A673 (cell line): ENCODE data around the gene CCL3.

ENCODE experiments used
- CTCF ChIP-seq: fragments of 300-800, 200-600 bp; sonication (generic); conservative IDR thresholded peaks from 2 replicates; pipeline ENCODE4 v1.5.1; 2017; ENCODE audit warnings: low read depth, mild to moderate bottlenecking, antibody characterized with exemption, low read length, moderate library complexity, mixed read lengths
- EZH2 ChIP-seq: fragments of 200-600 bp; sonication (generic); IDR thresholded peaks from 2 replicates; pipeline ENCODE4 v1.6.1; 2017; ENCODE audit warnings: borderline replicate concordance, low read depth, mild to moderate bottlenecking, mixed read lengths, antibody characterized with exemption, low read length; ENCODE audit not compliant: poor library complexity, severe bottlenecking

- TF ChIP-seq CTCF, result no peak
- no peak for TF ChIP-seq EZH2
These were observed 42.0 kb upstream of the CCL3 start for GRCh38 chr17:36131931-36132330.
